ENCODE measurements around the gene PBRM1. TPM values are rescaled to one million over a fixed set of nuclear protein-coding genes. Genes with fewer than 3 reads are reported as not detected.

Gene PBRM1
- total and polyA plus RNA-seq, 7 donors = 8.4 to 94.2 (median 82.8) TPM

DNA sequence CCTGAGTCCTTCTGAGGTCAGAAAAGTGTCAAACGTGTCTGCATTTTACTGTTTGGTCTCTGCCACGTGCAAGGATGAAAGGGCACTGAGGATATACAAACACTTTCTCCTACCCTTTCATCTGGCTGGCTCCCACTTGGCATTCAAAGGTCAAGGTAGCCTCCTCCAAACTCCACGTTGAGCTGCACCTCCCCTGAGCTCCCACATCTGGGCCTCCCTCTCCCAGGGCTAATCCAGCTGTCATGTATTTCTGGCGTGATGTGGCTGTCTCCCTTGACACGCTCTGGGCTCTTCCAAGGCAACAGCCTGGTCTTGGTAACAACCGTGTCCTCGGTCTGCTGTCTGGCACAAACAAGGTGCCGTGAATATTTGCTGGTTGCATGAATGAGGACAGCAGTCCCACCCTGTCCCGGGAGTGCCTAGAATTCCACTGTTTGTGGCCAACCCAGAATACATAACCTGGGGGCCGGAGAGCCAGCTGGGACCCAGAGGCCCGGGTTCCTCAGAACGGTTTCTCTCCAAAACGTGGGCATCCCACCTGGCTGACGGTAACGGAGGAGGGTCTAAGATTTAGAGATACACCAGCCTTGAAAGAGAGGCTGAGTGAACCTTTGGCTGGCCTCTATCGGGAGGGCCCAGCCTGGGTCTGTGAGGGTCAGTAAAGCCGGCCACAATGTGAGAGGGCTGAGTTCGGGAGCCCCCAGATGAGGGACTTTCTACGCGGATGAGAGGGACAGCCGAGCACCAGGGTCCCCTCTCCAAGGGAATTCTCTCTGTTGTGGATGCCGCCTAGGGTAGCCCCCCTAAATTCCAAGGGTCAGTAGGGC, 19.1 kb upstream of the PBRM1 start:
- Histone ChIP-seq H3K4me1 (peaks cover 0 to 42% (median 33%) of the 10 kb centered on the region in 4 donors), H3K27me3 (no peaks in the 10 kb centered on the region), H3K4me3 (peak overlapping the region; percentile 63 to 84 (median 68)), H3K9me3 (no peaks in the 10 kb centered on the region), H3K27ac (peak overlapping the region; percentile 86 to 91 (median 88)), H3K36me3 (peaks cover 5 to 21% (median 13%) of the 10 kb centered on the region in 4 donors)
- TF ChIP-seq POLR2A (IDR thresholded peaks at IDR 0.05) (no peak), POLR2AphosphoS5 (IDR thresholded peaks at IDR 0.05) (no peak), EP300 (IDR thresholded peaks at IDR 0.05) (no peak), CTCF (IDR thresholded peaks at IDR 0.05) (no peak)
- intact Hi-C loops (cut with DNase I) = loop anchor here (1.0 to 5.0 kb wide), 2 partner anchors 19 to 168 kb away; partner anchors contain the start of genes GNL3 and UQCC5
- no peak for DNase-seq
- 1 to 8% methylated on average over 22 of the region's 22 CpGs for WGBS, 2 donors

GRCh38 chr3:52703341-52703740, 17.6 kb upstream of the PBRM1 start:
- WGBS, 2 donors = 92 to 93% methylated on average over 7 of the region's 7 CpGs
- Histone ChIP-seq H3K9me3 (no peaks in the 10 kb centered on the region), H3K4me3 (no peak overlapping the region), H3K36me3 (peaks cover 4 to 23% (median 9%) of the 10 kb centered on the region in 4 donors), H3K4me1 (peaks cover 0 to 42% (median 33%) of the 10 kb centered on the region in 4 donors), H3K27me3 (no peaks in the 10 kb centered on the region), H3K27ac (peak overlapping the region in 1 of 4 donors; percentile 86)
- DNase-seq = no peak
- no peak for TF ChIP-seq CTCF (IDR thresholded peaks at IDR 0.05)
- no peak for TF ChIP-seq POLR2AphosphoS5 (IDR thresholded peaks at IDR 0.05)
- no peak for TF ChIP-seq EP300 (IDR thresholded peaks at IDR 0.05)
- no peak for TF ChIP-seq POLR2A (IDR thresholded peaks at IDR 0.05)
- intact Hi-C loops (cut with DNase I) = no loop called here

GRCh38 chr3:52697632-52697965, 11.9 kb upstream of the PBRM1 start:
- DNase-seq = no peak
- Histone ChIP-seq H3K4me3 (no peak overlapping the region), H3K4me1 (peaks cover 0 to 5% (median 0%) of the 10 kb centered on the region in 4 donors), H3K27ac (no peak overlapping the region), H3K36me3 (peaks cover 35 to 72% (median 48%) of the 10 kb centered on the region in 4 donors), H3K27me3 (no peaks in the 10 kb centered on the region), H3K9me3 (no peaks in the 10 kb centered on the region)
- intact Hi-C loops (cut with DNase I) = no loop called here
- TF ChIP-seq EP300 (IDR thresholded peaks at IDR 0.05) = no peak
- TF ChIP-seq CTCF (IDR thresholded peaks at IDR 0.05) = no peak
- TF ChIP-seq POLR2AphosphoS5 (IDR thresholded peaks at IDR 0.05) = no peak
- no peak for TF ChIP-seq POLR2A (IDR thresholded peaks at IDR 0.05)
- WGBS, 2 donors = 92 to 94% methylated on average over 4 of the region's 4 CpGs

- no peaks in the 10 kb centered on the region for H3K27me3 ChIP-seq
- H3K36me3 ChIP-seq = peaks cover 35 to 77% (median 53%) of the 10 kb centered on the region in 4 donors
- H3K4me3 ChIP-seq = no peak overlapping the region
- DNase-seq = no peak
- H3K27ac ChIP-seq = no peak overlapping the region
- H3K9me3 ChIP-seq = no peaks in the 10 kb centered on the region
- TF ChIP-seq POLR2A (IDR thresholded peaks at IDR 0.05) (no peak), POLR2AphosphoS5 (IDR thresholded peaks at IDR 0.05) (no peak), CTCF (IDR thresholded peaks at IDR 0.05) (no peak)
- peaks cover 0 to 2% (median 0%) of the 10 kb centered on the region in 4 donors for H3K4me1 ChIP-seq
- WGBS, 2 donors = 69 to 78% methylated on average over 2 of the region's 2 CpGs
- intact Hi-C loops (cut with DNase I) = no loop called here
Measured at GRCh38 chr3:52696830-52697631, 11.3 kb upstream of the PBRM1 start.
